Femur (tissue), 1 donor: Measurements from ENCODE around the gene NCKAP5.

Experiments used
- DNase-seq: peaks from one replicate; pipeline ENCODE4 v3.0.0-alpha.2; 2017

Gene NCKAP5

DNA sequence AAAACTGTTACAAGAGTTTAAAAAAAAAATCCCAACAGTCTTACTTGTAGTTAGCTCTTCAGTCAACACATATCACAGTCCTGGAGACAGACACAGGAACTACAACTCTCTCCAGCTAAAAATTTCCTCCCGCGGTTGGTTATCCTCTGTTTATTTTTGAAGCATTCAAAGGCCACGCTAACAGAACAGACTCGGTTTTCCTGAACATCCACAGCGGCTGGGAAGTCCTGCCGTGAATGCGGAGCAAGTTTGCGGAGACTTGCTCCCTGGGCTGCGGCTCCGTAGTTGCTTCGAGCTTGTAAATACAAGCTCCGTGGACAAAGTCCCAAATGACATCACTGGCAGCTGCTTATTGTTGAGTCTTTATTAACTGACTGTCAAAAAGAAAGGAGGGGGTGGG, at the start of gene NCKAP5:
TSS of gene NCKAP5 (minus strand) at position 292 of the 400 bp plus-strand sequence. CDS start 50,937 bp downstream, outside the sequence.
- DNase-seq: peak; percentile 76

- DNase-seq: no peak
These were observed 41.4 kb upstream of the NCKAP5 start for GRCh38 chr2:133609664-133610063.

- no peak for DNase-seq
These were observed 40.0 kb upstream of the NCKAP5 start for GRCh38 chr2:133608291-133608690.

- no peak for DNase-seq
These were observed 39.4 kb upstream of the NCKAP5 start for GRCh38 chr2:133607679-133608078.

- no peak for DNase-seq
These were observed 38.4 kb upstream of the NCKAP5 start for GRCh38 chr2:133606616-133607015.

DNA sequence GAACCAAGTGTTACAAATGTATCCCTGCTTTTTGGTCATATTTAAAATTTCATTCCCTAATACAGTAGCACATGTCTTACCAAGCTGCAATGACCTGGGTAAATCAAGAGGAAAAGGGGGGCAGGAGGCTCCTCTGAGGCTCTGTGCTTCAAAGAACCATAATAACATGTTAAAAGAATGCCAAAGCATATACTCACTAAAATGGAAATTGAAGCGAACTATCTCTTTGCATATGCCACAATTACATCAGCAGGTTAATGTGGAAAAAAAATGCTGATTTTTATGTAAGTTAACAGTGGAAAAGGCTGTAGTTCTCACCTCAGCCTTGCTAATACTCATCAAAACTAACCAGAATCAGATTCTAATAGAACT, 37.5 kb upstream of the NCKAP5 start:
- DNase-seq: no peak

DNA sequence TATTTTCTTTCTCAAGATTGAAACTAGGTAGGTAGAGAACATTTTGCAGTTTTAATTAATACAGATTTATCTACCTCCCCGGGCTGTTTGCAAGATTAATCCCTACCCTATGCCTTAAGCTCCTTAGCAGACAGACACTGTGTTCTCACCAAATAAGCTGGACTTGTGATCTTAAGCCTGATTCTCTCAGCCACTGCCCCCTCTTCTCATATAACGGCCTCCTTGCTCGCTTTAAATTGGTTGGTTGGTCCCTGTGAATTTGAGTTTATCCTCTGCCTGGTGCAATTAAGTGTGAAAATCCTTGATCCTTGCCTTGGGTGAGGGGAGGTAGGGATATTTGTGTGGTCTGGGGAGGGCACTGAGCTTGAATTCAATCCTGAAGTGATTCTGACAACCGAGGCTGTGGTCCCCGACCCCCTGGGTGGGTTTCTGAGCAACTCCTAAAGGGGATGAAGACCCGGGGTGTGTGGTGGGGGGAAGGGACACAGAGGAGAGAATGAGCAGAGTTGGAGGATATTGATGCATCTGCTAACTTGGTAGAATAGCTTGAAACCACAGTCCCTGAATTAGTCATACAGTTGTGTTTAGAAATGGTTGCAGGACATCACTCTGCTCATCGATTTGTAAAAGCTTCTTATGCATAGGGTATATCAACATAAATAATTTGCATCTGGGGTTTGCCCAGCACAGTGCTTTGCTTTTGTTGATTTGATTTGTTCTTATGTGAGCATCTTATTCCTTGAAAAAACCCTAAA, 36.9 kb upstream of the NCKAP5 start:
- DNase-seq: no peak

DNA sequence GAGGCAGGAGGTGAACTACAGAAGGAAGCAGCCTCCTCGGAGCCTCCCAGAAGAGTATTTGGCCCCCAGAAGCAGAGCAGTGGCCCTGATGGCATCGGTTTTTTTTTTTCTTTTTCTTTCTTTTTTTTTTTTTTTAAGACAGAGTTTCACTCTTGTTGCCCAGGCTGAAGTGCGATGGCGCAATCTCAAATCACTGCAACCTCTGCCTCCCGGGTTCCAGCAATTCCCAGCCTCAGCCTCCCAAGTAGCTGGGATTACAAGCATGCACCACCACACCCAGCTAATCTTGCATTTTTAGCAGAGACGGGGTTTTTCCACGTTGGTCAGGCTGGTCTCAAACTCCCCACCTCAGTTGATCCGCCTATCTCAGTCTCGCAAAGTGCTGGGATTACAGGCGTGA, 34.8 kb upstream of the NCKAP5 start:
- DNase-seq: no peak

DNA sequence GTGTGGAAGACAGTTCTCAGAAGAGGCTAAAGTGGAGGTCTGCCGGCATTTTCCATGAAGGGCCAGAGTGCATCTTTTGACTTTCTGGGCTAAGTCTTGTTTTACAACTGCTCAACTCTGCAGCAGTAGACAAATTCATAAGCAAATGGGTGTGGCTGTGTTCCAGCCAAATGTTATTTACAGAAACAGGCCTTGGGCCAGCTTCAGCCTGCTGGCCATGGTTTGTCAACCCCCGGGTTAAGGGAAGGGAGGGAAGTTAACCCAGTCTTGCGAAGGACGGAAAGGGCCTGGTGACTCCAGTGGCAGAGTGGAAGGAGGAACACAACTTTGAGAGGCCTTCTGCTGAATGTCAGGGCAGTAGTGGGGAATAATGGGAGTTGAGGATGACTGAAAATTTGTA, 34.3 kb upstream of the NCKAP5 start:
- peak; percentile 71 for DNase-seq

GRCh38 chr2:133600266-133600928, 32.1 kb upstream of the NCKAP5 start:
- DNase-seq: no peak

DNA sequence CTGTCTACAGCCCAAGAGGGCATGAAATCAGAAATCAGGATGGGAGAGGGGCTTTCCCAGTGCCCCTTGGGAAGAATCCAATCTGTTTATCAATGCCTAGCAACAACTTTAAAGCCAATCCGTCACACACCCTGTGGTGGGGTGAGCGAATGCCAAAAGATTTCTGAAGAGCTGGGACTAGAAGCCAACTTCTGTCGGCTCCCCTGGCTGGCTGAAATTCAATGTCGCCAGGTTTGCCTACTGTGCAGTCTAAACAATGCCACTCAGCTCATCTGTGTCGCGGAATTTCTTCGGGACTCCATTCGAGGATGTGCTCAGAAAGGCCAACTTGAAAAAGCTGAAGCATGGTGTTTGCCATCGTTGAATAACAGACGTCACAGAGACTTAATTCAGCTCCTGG, 31.5 kb upstream of the NCKAP5 start:
- DNase-seq: no peak

- no peak for DNase-seq
These were observed 31.0 kb upstream of the NCKAP5 start for GRCh38 chr2:133599211-133599803.

DNA sequence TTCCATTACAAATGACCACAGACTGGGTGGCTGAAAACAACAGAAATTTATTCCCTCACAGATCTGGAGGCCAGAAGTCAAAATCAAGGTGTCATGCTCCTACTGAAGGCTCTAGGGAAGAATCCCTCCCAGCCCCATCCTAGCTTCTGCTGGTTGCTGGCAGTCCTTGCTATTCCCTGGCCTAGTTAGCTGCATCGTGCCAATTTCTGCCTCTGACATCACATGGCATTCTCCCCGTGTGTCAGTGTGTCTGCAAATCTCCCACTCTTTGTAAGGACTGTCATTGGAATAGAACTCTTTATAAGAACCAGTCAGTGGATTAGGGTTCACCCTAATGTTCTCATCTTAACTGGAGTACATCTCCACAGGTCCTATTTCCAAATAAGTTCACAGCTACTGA, 30.5 kb upstream of the NCKAP5 start:
- no peak for DNase-seq

DNA sequence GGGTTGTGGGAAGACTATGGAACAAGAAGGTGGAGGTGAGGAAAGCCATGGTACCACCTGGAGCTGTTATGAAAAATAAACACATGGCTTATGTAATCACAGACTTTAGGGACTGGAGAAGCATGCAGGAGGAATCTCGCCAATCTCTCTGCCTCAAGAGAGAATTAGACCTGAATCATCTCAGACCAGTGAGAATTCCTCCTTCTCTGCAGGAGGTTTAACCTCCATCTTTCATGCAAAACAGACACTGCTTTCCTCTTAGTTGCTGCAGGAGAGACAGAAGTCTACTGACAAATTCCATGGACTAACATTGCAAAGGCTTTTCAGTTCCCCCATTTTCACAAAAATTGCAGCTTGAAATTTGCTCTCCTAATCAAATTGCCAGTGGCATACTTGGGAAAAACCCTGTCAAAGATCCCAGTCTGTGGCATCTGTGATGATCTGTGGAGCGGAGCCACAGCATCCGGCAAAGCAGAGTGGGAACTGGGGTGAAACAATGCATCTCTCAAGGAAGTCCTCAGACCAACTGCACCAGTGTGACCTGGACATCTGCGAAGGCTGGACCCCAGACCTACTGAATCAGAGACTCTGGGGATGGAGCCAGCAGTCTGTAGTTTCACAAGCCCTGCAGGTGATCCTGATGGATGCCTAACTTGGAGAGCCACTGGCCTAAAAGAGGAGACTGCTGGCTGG, 28.6 kb upstream of the NCKAP5 start:
- no peak for DNase-seq

DNA sequence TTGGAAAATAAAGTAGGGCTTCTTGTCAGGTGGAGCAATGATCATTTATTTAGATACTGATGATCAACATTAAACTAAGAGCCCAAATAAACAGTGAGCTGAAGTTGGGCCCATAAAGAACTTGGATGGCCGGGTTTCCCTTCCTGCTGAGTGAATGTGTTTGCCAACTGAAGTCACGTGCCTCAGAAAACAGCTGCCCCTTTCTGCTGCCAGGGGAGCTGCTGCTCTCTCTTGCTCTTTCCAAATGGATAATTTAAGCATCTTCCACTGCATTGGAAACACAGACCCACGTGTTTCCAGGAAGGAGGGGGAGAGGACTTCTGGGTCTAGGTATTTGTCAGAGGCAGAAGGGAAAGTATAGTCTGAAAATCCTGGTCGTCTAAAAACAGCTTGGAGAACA, 22.9 kb upstream of the NCKAP5 start:
- DNase-seq: peak; percentile 88

- DNase-seq: no peak
These were observed 21.2 kb upstream of the NCKAP5 start for GRCh38 chr2:133589456-133589855.

GRCh38 chr2:133588144-133588543, 19.9 kb upstream of the NCKAP5 start:
- DNase-seq: no peak

DNA sequence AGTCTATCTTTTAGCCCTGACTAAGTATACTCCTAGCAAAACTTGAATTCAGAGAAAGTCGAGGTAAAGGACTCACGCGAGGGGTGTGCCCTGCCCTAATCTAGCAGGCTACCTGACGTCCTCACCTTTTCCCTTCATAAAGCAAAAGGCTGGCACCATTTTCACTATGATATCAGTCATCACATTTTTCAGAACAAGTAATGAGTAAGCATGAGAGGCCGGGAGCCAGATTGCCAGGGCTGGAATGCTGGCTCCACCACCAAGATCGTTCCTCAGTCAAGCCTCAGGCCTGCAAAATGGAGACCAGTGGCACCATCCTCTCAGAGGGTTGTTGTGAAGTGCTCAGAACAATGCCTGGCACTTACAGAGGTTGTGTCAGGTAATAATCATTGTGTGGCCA, 18.7 kb upstream of the NCKAP5 start:
- DNase-seq: no peak

GRCh38 chr2:133581010-133581760, 12.9 kb upstream of the NCKAP5 start:
- DNase-seq: no peak

DNA sequence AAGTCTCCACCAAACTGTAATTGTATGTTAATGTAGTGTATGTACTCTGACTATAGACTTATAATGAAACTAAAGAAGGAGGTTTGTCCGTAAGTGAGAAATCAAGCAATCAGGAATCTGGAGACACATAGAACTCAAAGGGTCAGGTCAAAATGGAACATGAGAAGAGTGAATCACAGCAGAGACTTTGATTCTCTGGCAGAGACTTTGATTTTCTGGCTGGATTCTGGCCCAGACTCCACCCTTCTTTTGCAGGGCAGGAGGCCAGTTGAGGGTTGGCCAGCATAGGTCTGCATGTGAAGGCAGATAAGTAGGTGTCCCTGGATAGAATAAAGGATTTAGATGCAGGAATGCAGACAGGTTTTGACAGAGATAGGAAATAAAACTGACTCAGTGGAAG, 11.0 kb upstream of the NCKAP5 start:
- no peak for DNase-seq

DNA sequence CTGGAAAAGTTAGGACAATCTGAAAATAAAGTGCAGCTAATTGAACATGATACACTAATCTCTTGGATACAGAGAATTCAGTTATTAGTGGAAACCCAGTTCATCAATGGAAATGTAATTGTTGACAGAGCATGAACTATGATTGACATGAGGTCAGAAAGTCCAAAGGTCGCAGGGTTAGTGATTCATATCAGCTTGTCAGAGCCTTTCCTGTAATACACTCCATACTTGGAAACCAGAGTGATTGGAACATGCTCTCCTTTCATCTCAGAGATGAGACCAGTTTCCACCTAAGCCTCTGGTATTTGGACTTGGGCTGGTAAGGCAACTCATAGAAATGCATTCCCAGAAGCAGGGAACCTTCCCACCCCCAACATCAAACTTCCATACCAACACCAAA, 8.5 kb upstream of the NCKAP5 start:
- no peak for DNase-seq

DNA sequence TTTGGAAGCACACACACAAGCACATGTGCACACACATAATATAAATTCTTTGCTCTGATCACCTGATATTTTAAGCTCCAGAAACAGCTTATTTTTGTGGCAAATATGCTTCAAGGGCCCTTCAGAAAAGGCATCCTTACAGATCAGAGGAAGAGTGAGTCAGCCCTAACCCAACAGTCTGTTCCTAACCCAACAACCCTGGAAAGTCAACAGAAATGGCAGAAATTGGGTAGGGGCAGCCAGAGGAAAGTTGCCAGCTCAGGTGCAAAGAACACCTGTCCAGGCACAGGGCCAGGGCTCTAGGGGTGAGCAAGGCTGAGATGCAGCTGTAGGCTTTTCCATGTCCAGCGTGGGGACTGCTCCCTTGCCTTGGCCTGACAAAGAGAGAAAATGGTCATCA, 6.4 kb upstream of the NCKAP5 start:
- DNase-seq: no peak

- no peak for DNase-seq
These were observed 5.9 kb upstream of the NCKAP5 start for GRCh38 chr2:133574186-133574585.
